SK-N-SH (cell line): ENCODE results near the gene PSG3.
A peak's percentile ranks its signal among the peaks of the same experiment; 100 is the strongest.
"Not testable (repeated sequence)": the region's sequence is repeated elsewhere in the genome, so short reads cannot be mapped to it uniquely, and the experiment has no call there.

Experiments
- CHD2 ChIP-seq: fragments of 150-350 bp; IDR thresholded peaks from 2 replicates; pipeline ENCODE4 v1.6.1; 2018; ENCODE audit warnings: low read length; ENCODE audit not compliant: partially characterized antibody
- ELF1 ChIP-seq: IDR thresholded peaks from 2 replicates; pipeline ENCODE4 v1.4.0; 2012
- EP300 ChIP-seq, 2 experiments: IDR thresholded peaks; 2 replicates each; pipeline versions ENCODE4 v1.4.0 to v1.6.1; 2012; ENCODE audit warnings: borderline replicate concordance in 1 of 2, low read depth in 1 of 2, low read length in 1 of 2
- EZH2phosphoT487 ChIP-seq: fragments of 200-600 bp; sonication (generic); IDR thresholded peaks from 2 replicates; pipeline ENCODE4 v1.6.1; 2017; ENCODE audit warnings: low read depth, mixed run types, mild to moderate bottlenecking, antibody characterized with exemption, moderate library complexity, borderline replicate concordance
- FOSL2 ChIP-seq: IDR thresholded peaks from 2 replicates; pipeline ENCODE4 v1.4.0; 2012; ENCODE audit warnings: low read depth, mild to moderate bottlenecking, moderate library complexity, borderline replicate concordance
- JUND ChIP-seq: IDR thresholded peaks from 2 replicates; pipeline ENCODE4 v1.4.0; 2012
- NFIC ChIP-seq: IDR thresholded peaks from 2 replicates; pipeline ENCODE4 v1.4.0; 2012; ENCODE audit warnings: borderline replicate concordance
- NRF1 ChIP-seq: IDR thresholded peaks from 2 replicates; pipeline ENCODE4 v1.6.1; 2012; ENCODE audit warnings: low read depth, mild to moderate bottlenecking, low read length
- POLR2AphosphoS5 ChIP-seq: IDR thresholded peaks from 2 replicates; pipeline ENCODE4 v1.6.1; 2012; ENCODE audit warnings: low read depth, low read length
- REST ChIP-seq: IDR thresholded peaks from 2 replicates; pipeline ENCODE4 v1.6.1; 2012; ENCODE audit warnings: mild to moderate bottlenecking, low read depth, low read length, moderate library complexity
- SIN3A ChIP-seq: IDR thresholded peaks from 2 replicates; pipeline ENCODE4 v1.6.1; 2012; ENCODE audit warnings: low read depth, mild to moderate bottlenecking, low read length, moderate library complexity, borderline replicate concordance
- TAF1 ChIP-seq: IDR thresholded peaks from 2 replicates; pipeline ENCODE4 v1.6.1; 2012; ENCODE audit warnings: low read depth, mild to moderate bottlenecking, low read length, moderate library complexity, borderline replicate concordance
- YY1 ChIP-seq: IDR thresholded peaks from 2 replicates; pipeline ENCODE4 v1.4.0; 2012; ENCODE audit warnings: low read depth, mild to moderate bottlenecking
- TF ChIP-seq, protein P1 (sequence below): fragments of 200-600 bp; sonication (generic); IDR thresholded peaks from 2 replicates; pipeline ENCODE4 v1.6.1; 2017; ENCODE audit warnings: antibody characterized with exemption, mild to moderate bottlenecking, moderate library complexity

DNA sequence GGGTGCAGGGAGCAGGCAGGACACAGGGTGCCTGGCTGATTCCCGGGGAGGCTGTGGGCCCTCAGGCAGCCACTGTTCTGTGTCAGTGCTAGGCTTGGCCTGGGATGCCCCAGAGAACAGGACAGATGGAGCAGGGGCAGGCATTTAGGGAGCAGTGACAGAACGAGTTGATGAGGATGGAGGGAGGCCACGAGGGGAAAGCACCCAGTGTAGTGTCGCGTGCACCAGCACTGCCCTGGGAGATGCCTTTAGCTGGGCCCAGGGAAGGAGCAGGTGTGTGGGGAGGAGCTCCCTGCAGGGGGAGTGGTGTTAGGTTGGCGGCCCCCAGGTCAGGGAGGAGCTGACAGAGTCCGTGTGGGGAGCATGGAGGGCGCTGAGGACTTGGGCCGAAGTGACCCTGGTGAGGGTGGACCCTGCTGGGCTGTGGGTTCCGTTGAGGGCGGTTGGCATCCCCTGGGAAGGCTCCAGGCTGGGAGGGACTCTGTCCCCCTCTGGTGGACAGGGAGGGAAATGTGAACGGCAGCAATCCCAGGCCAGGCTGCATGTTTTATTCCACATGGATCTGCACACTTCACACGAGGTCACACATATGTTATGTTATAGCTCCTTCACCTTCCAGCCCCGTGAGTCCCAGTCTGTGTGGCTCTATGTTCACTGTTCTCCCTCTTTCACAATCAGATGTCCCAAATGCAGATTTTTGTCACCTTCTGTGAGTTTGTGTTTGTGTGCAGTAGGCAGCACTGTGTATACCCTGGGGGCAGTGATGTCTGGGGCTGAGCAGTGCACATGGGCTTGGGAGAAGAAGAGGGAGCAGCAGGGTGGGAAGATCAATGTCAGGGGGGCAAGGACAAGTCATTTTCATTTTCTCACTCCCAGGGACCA, 1.7 kb upstream of the PSG3 start:
- TF ChIP-seq EP300 (IDR thresholded peaks at IDR 0.05; ENCODE audit: borderline replicate concordance in 1 of 2, low read depth in 1 of 2, low read length in 1 of 2); POLR2AphosphoS5; NRF1; SIN3A; CHD2; YY1; FOSL2; TAF1; REST; JUND; NFIC; ELF1; EZH2phosphoT487: not testable (repeated sequence)
- TF ChIP-seq, protein P1, sequence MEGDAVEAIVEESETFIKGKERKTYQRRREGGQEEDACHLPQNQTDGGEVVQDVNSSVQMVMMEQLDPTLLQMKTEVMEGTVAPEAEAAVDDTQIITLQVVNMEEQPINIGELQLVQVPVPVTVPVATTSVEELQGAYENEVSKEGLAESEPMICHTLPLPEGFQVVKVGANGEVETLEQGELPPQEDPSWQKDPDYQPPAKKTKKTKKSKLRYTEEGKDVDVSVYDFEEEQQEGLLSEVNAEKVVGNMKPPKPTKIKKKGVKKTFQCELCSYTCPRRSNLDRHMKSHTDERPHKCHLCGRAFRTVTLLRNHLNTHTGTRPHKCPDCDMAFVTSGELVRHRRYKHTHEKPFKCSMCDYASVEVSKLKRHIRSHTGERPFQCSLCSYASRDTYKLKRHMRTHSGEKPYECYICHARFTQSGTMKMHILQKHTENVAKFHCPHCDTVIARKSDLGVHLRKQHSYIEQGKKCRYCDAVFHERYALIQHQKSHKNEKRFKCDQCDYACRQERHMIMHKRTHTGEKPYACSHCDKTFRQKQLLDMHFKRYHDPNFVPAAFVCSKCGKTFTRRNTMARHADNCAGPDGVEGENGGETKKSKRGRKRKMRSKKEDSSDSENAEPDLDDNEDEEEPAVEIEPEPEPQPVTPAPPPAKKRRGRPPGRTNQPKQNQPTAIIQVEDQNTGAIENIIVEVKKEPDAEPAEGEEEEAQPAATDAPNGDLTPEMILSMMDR = peak; percentile 54
